K562 (cell line): ENCODE results near the gene ABHD4. TPM values are rescaled to one million over a fixed set of nuclear protein-coding genes. Genes with fewer than 3 reads are reported as not detected.

Source experiments
- ATAC-seq: fragments of 200-7000 bp; cut with Tn5 transposase; 3 replicates; pipeline ENCODE4 v1.9.1; 2020; ENCODE audit warnings: moderate library complexity
- BruUV-seq: library from RNA; stranded (reverse); fragments of 400-500 nt; replicated peaks from 2 replicates; lab custom pipeline; 2021; lab: Mats Ljungman, UMichigan
- CTCF ChIA-PET: fragments of 300-600 bp; formaldehyde crosslinking; extraction: SDS; loops from one replicate; lab custom pipeline; 2021; ENCODE audit warnings: low intra/inter-chr PET ratio; lab: Yijun Ruan, JAX
- POLR2A ChIA-PET: fragments of 300-600, 350-650 bp; sonication (Branson Sonifier 250); formaldehyde crosslinking; extraction: SDS; loops from one replicate; lab custom pipeline; 2021; ENCODE audit warnings: antibody characterized with exemption, inconsistent platforms; lab: Yijun Ruan, JAX
- DNase-seq, 4 experiments: peaks; one replicate each; pipeline versions ENCODE4 v3.0.0 to v3.0.0-alpha.2; 2011 to 2018; ENCODE audit warnings: low spot score in 3 of 4, mixed read lengths in 3 of 4; ENCODE audit errors: extremely low read depth in 1 of 4
- FAIRE-seq: peaks from 2 replicates; lab custom pipeline; 2011; peaks lifted over from hg19 to GRCh38; lab: Jason Lieb, UNC
- H2AFZ ChIP-seq: 2 replicates; pipeline ENCODE4 v1.6.0; 2011; ENCODE audit warnings: low read depth, low read length, control low read depth, inconsistent platforms
- H3K27ac ChIP-seq: fragments of 200-600 bp; 3 replicates; pipeline ENCODE4 v1.8.0; 2011; ENCODE audit warnings: low read depth, mild to moderate bottlenecking, control low read depth, inconsistent platforms, low read length, moderate library complexity, mixed read lengths; ENCODE audit errors: extremely low read depth
- H3K27me3 ChIP-seq, 2 experiments: fragments of 300-600 bp in 1 of 2; 2 replicates in 1 of 2; 3 replicates in 1 of 2; pipeline versions ENCODE4 v1.6.0 to v1.8.0; 2011; ENCODE audit warnings: inconsistent platforms in 2 of 2, low read length in 2 of 2, mild to moderate bottlenecking in 1 of 2, mixed read lengths in 1 of 2, moderate library complexity in 1 of 2; ENCODE audit not compliant: control insufficient read depth in 2 of 2, insufficient read depth in 2 of 2
- H3K36me3 ChIP-seq: fragments of 300-600 bp; 3 replicates; pipeline ENCODE4 v1.8.0; 2011; ENCODE audit warnings: mild to moderate bottlenecking, low read length, inconsistent platforms; ENCODE audit not compliant: control insufficient read depth, insufficient read depth
- H3K4me1 ChIP-seq, 2 experiments: fragments of 200-600 bp in 1 of 2; replicated peaks in 1 of 2; 2 replicates in 1 of 2; 3 replicates in 1 of 2; pipeline versions ENCODE4 v1.5.1 to v1.8.0; 2011; ENCODE audit warnings: inconsistent platforms in 2 of 2, low read length in 2 of 2, mild to moderate bottlenecking in 1 of 2, mixed read lengths in 1 of 2, moderate library complexity in 1 of 2; ENCODE audit not compliant: control insufficient read depth in 2 of 2, insufficient read depth in 2 of 2
- H3K4me2 ChIP-seq: 2 replicates; pipeline ENCODE4 v1.6.1; 2011; ENCODE audit warnings: low read length, control low read depth, inconsistent platforms, mixed read lengths; ENCODE audit not compliant: insufficient read depth
- H3K4me3 ChIP-seq: fragments of 200-600 bp; sonication (generic), shearing (Covaris generic); 2 replicates; pipeline ENCODE4 v1.5.1; 2016; ENCODE audit warnings: control low read depth, inconsistent platforms
- H3K79me2 ChIP-seq: fragments of 200-600 bp; 3 replicates; pipeline ENCODE4 v1.8.0; 2011; ENCODE audit warnings: low read length, inconsistent platforms; ENCODE audit not compliant: control insufficient read depth, insufficient read depth
- H3K9ac ChIP-seq, 2 experiments: 2 replicates each; pipeline versions ENCODE4 v1.6.0 to v1.6.1; 2011; ENCODE audit warnings: low read depth in 2 of 2, low read length in 2 of 2, control low read depth in 1 of 2, inconsistent platforms in 1 of 2, mild to moderate bottlenecking in 1 of 2, mixed read lengths in 1 of 2; ENCODE audit not compliant: insufficient read depth in 1 of 2
- H3K9me1 ChIP-seq: one replicate; pipeline ENCODE4 v1.6.0; 2011; ENCODE audit warnings: inconsistent platforms, mild to moderate bottlenecking, low read length, moderate library complexity; ENCODE audit not compliant: control insufficient read depth, insufficient read depth
- H3K9me3 ChIP-seq: replicated peaks from 2 replicates; pipeline ENCODE4 v1.5.1; 2011; ENCODE audit warnings: low read depth, low read length, inconsistent platforms; ENCODE audit not compliant: control insufficient read depth, insufficient read depth
- H4K20me1 ChIP-seq: replicated peaks from 2 replicates; pipeline ENCODE4 v1.6.1; 2011; ENCODE audit warnings: low read length, inconsistent platforms, mixed read lengths; ENCODE audit not compliant: control insufficient read depth, insufficient read depth
- CBX2 ChIP-seq: fragments of 200-600 bp; sonication (generic); IDR thresholded peaks from one replicate; pipeline ENCODE4 v1.6.1; 2012; ENCODE audit warnings: mild to moderate bottlenecking, low read length, inconsistent platforms; ENCODE audit not compliant: insufficient read depth, poor library complexity, severe bottlenecking
- PCBP1 ChIP-seq: fragments of 200-400 bp; formaldehyde crosslinking; IDR thresholded peaks from 2 replicates; pipeline ENCODE4 v1.6.1; 2018; ENCODE audit warnings: mild to moderate bottlenecking, low read depth, low read length; ENCODE audit not compliant: poor library complexity, severe bottlenecking
- RBM15 ChIP-seq: fragments of 200-400 bp; formaldehyde crosslinking; IDR thresholded peaks from 2 replicates; pipeline ENCODE4 v1.6.1; 2018; ENCODE audit warnings: mild to moderate bottlenecking, low read length, moderate library complexity; ENCODE audit not compliant: insufficient read depth
- SMAD2 ChIP-seq: fragments of 150-350 bp; IDR thresholded peaks from 2 replicates; pipeline ENCODE4 v1.6.1; 2014; ENCODE audit warnings: low read depth, mild to moderate bottlenecking, low read length
- WHSC1 ChIP-seq: IDR thresholded peaks from one replicate; pipeline ENCODE4 v1.6.1; 2012; ENCODE audit warnings: low read length, control low read depth, inconsistent platforms
- WGBS: fragments of 100-300 bp; shearing (Covaris generic); methylation state at CpG from one replicate; pipeline ENCODE4 v1.1.6; 2016; ENCODE audit warnings: low coverage, mixed read lengths; ENCODE audit not compliant: insufficient coverage; ENCODE audit errors: missing lambda C conversion rate; 5-methylcytosine and 5-hydroxymethylcytosine counted together
- in situ Hi-C: fragments of 300-500 bp; cut with MboI; formaldehyde crosslinking; loops from 4 replicates; pipeline ENCODE4 v1.15.0; 2018; ENCODE audit warnings: inconsistent platforms, mixed read lengths
- intact Hi-C: fragments of 100-400 bp; cut with micrococcal nuclease; formaldehyde crosslinking; loops from 2 replicates; pipeline ENCODE4 v1.14.2; 2022
- polyA plus RNA-seq, 8 experiments: library from polyadenylated mRNA; depleted of rRNA in 4 of 8; stranded (reverse) in 5 of 8; unstranded in 3 of 8; fragments of >200 nt; fragmentation: Nextera tagmentation in 2 of 8; fragmentation: Illumina TruSeq in 1 of 8; extraction: Ambion mirVana in 2 of 8; extraction: Trizol in 1 of 8; gene quantifications; 2 replicates each; pipeline versions ENCODE4 v1.2.1 to v1.2.3, GENCODE V29; 2011 to 2014; ENCODE audit warnings: inconsistent platforms in 1 of 8, missing spikeins in 1 of 8
- total RNA-seq, 7 experiments: library from RNA; depleted of rRNA in 6 of 7; stranded (reverse); fragments of >200 nt in 6 of 7; fragmentation: Illumina TruSeq in 2 of 7; extraction: Trizol in 2 of 7; gene quantifications; 2 replicates each; pipeline versions ENCODE4 v1.2.1 to v1.2.3, GENCODE V29; 2011 to 2021; ENCODE audit warnings: low replicate concordance in 1 of 7
- TF ChIP-seq, protein P1 (sequence below), 2 experiments: fragments of 250-450 bp in 1 of 2; fragments of 450-650 bp in 1 of 2; sonication (Bioruptor Pico) in 1 of 2; IDR thresholded peaks; 2 replicates each; pipeline versions ENCODE4 v1.6.1 to v1.8.0; 2016 to 2021; ENCODE audit warnings: mild to moderate bottlenecking in 2 of 2, moderate library complexity in 2 of 2, missing compliant biosample characterization in 1 of 2, missing genetic modification characterization in 1 of 2
- TF ChIP-seq, protein P2 (sequence below): IDR thresholded peaks from 2 replicates; pipeline ENCODE4 v1.6.1; 2012; ENCODE audit warnings: low read depth, low read length, improper control_type of control experiment, borderline replicate concordance

ABHD4 gene
- total and polyA plus RNA-seq, 9 of the 15 experiments (the other 6 are each of a cell fraction or from before 2014, with no cell fraction given): 3.6 to 12.0 (median 7.2) TPM

DNA sequence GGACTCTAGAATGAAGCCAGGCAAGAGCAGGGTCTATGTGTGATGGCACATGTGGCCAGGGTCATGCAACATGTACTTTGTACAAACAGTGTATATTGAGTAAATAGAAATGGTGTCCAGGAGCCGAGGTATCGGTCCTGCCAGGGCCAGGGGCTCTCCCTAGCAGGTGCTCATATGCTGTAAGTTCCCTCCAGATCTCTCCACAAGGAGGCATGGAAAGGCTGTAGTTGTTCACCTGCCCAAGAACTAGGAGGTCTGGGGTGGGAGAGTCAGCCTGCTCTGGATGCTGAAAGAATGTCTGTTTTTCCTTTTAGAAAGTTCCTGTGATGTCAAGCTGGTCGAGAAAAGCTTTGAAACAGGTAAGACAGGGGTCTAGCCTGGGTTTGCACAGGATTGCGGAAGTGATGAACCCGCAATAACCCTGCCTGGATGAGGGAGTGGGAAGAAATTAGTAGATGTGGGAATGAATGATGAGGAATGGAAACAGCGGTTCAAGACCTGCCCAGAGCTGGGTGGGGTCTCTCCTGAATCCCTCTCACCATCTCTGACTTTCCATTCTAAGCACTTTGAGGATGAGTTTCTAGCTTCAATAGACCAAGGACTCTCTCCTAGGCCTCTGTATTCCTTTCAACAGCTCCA lies 48.7 kb upstream of the ABHD4 start:
- peaks cover 2 to 8% of the 10 kb centered on the region in 2 experiments; a peak in 3 of 5 replicates for H3K27me3 ChIP-seq
- H3K9me1 ChIP-seq: no peaks in the 10 kb centered on the region
- BruUV-seq: no TSS peak
- H2AFZ ChIP-seq: no peak overlapping the region
- TF ChIP-seq, protein P1, sequence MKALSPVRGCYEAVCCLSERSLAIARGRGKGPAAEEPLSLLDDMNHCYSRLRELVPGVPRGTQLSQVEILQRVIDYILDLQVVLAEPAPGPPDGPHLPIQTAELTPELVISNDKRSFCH (CRISPR knock-in tag; IDR thresholded peaks at IDR 0.05): no peak
- TF ChIP-seq, protein P1 (tag; IDR thresholded peaks at IDR 0.05): no peak
- TF ChIP-seq, protein P2, sequence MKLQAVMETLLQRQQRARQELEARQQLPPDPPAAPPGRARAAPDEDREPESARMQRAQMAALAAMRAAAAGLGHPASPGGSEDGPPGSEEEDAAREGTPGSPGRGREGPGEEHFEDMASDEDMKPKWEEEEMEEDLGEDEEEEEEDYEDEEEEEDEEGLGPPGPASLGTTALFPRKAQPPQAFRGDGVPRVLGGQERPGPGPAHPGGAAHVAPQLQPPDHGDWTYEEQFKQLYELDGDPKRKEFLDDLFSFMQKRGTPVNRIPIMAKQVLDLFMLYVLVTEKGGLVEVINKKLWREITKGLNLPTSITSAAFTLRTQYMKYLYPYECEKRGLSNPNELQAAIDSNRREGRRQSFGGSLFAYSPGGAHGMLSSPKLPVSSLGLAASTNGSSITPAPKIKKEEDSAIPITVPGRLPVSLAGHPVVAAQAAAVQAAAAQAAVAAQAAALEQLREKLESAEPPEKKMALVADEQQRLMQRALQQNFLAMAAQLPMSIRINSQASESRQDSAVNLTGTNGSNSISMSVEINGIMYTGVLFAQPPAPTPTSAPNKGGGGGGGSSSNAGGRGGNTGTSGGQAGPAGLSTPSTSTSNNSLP: no peak
- TF ChIP-seq PCBP1 (no peak), RBM15 (no peak), SMAD2 (no peak), CBX2 (no peak), WHSC1 (no peak)
- no peaks in the 10 kb centered on the region for H3K36me3 ChIP-seq
- H3K27ac ChIP-seq: no peak overlapping the region
- ChIA-PET POLR2A (interaction anchor here (0.7 kb wide), 1 partner anchor 337 kb away, joined by 3 read pairs; no protein-coding TSS in a partner anchor), CTCF (no interaction called here)
- no peaks in the 10 kb centered on the region for H4K20me1 ChIP-seq
- H3K9ac ChIP-seq: no peak overlapping the region
- no peak for DNase-seq
- ATAC-seq: no peak
- no peaks in the 10 kb centered on the region for H3K9me3 ChIP-seq
- intact Hi-C loops (no loop called here), in situ Hi-C loops (no loop called here)
- no peaks in the 10 kb centered on the region for H3K79me2 ChIP-seq
- no peaks in the 10 kb centered on the region; a peak in 2 of 5 replicates for H3K4me1 ChIP-seq
- 46% methylated on average over 5 of the region's 6 CpGs for WGBS
- FAIRE-seq: no peak
- H3K4me3 ChIP-seq: no peak overlapping the region
- H3K4me2 ChIP-seq: no peak overlapping the region
